CD4-positive, alpha-beta T cell treated with Interleukin-6 at 100 ng/mL for 8 hours (primary cell): ENCODE results near the gene GLYATL1.

ENCODE experiments used
- DNase-seq: peaks from one replicate; pipeline ENCODE4 v3.0.0-alpha.2; 2020; ENCODE audit warnings: mixed read lengths, low spot score

The GLYATL1 gene, protein sequence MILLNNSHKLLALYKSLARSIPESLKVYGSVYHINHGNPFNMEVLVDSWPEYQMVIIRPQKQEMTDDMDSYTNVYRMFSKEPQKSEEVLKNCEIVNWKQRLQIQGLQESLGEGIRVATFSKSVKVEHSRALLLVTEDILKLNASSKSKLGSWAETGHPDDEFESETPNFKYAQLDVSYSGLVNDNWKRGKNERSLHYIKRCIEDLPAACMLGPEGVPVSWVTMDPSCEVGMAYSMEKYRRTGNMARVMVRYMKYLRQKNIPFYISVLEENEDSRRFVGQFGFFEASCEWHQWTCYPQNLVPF

DNA sequence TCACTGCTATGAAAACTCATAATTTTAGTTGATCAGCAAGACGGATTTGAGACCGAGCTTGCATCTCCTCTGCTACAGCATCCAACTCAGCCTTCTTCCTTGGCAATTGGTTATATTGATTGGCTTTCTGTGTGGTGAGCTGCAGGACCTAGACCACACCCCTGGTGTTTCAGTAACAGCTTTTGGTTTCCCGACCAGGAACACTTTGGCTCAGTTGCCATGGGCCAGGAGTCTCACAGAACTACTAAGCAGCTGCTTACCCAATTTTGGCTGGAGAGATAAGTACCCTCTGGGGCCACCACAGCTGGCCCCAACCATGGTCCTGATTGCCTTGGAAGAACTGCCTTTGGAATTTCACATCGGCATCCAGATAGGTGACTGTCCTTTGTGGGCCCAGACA lies at the start of gene GLYATL1:
TSS of gene GLYATL1 (plus strand) at position 212 of the 400 bp plus-strand sequence. CDS start 7,600 bp downstream, outside the sequence.
- no peak for DNase-seq

DNA sequence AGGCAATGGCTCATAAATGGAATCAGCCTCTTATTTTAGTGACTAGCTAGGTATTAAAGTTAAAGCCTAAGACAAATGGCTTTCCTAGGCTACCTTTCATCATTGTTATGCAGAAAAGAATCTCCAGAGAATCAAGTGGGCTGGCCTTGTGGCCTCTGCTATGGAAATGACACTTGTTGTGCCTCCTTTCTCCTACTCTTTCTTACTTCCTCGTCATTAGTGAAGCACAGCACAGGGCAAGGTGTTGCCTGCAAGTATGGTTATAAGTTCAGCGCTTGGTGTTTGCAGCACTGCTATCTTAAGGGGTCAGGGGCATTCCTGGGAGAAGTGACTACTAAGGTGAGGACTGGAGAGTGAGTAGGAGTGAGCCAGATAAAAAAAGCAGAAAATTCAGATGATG lies 45.4 kb upstream of the GLYATL1 start:
- DNase-seq: no peak

DNA sequence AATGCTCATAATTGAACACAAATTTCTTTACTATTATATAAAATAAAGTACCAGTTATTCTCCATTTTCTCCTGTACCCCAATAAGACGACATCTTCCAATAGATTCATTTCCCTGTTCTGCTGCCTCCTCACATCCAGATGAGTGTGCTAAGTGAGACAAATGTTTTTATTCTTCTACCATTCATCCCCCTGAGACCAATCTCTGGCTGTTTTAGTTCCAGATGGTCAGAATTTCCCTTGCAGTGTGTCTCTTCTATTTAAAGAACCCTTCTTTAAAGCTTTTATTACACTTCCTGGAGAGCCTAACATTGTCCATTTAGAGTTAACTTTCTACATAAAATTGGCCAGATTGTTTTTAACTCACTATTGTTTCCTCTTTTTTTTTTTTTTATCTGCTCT lies 41.2 kb upstream of the GLYATL1 start:
- DNase-seq: no peak

DNA sequence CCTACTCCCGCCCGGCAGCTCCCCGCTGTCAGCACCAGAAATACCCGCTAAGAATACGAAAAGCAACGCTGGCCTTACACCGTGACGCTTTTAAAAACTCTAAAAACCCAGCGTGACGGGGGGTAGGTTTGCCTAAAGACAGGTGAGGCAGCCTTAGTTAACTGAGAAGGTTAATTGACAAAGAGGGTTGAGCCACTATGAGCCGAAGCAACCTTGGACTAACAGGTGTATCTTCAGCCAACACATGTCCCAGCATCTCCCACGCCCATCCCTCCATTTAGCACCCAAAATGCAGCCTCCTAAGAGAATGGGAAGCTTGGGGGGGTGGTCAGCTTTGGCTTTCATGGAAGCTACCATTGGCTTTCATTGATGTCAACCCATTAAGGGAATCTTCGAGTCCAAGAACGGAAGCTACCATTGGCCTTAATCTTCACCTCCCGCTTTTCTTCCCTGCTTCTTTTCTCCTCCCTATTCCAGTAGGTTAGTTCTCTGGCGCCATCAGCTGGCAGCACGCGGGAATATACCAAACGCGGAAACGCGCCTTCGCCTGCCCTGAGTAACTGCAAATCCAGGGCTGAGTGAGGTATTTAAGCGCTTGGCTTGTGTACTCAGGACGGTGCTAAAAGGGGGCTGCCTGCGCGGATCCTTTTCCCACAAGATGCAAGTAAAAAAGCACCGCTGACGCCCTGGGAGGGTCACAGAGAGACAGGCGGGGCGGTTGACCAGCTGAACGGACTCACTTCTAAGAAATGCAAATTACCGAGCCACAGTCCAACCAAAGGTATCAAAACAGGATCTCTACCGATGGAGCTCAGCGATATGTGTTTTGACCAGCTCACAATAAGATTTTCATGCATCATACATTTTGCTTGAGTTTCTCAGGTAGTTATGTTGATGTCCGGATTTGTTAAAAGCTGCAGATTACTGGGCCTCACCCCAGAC lies 38.5 kb upstream of the GLYATL1 start:
- no peak for DNase-seq

DNA sequence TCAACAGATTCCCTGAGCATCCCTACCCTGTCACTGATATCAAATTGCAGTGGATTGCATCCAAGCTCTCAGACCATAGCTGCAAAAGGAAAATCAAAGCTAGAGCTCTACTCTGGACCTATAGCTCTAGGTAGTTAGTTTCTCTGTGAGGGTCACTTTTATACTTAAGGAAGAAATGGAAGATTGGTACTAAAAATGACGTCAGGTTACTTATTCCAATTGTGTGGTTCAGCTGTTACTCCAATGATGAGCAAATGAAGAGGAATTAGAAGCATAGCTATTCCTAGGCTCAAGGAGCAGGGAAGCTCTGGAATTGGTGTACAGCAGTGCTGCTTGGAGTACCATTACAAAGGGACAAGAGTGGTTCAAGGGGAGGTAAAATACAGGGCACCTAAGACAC lies 36.4 kb upstream of the GLYATL1 start:
- DNase-seq: no peak

DNA sequence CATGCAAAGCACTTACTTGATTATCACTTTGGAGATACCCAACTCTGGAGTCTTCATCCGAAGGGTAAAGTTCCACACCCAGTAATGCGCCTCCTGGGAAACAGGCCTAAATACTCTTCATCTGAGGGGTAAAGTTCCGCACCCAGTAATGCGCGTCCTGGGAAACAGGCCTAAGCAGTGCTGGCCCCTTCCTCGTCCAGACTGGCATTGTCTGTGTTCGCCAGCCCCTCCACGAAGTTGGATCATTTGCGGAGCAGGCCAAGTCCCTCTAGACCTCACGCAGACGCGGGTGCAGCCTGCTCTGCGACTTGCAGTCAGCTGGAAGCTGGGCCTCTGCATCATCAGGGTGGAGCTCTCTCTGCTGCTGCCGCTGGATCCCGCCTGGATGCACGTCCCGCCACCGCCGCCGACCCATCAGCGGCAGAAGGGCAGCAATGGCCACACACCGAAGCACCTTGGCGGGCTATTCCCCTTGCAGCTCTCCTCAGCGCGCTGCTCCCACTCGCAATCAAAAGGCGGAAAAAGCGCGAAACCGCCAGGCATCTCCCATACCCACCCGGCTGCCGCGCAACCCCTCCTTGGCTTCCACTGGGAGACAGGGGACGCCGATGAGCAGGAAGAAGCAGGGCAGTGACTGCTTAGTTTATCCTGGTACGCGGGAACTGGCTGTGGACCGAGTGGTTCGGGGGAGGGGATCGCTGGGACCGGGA lies 34.1 kb upstream of the GLYATL1 start:
- DNase-seq: no peak

DNA sequence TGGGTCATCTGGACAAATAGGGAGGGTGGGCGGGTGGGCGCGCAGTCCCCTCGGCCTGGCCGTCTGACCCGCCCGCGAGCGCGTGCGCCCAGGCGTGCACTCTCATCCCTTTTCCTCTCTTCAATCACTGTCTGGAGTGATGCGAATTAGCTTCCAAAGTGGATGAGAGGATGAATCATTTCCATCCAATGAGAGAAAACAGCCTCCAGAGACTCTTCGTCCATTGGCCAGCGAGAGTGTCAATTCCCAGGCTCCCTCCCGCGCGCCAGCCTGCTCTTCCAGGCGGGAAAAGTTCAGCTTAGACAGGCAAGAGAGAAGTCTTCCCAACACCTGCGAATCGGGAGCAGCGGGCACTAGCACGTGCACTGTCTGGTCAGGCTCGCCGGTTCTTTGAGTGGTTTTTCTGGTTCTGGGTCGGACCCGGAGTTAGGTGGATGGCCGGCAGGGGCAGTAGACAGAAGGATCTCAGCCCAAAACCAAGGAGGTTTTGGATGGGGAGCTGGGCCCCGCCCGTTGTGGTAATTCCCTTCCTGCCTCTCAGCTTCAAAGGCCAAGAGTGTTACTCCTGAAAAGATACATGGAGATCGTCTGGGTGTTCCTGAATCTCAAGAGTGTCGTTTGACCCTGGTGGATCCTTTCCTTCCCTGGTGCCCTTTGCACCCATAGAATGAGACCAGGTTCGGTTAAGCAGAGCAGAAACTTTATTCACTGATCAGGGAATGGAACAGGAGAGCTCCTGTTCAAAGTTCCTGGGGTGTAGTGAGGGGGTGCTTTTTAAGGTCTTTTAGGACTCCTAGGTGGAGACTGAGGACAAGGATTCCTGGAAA lies 33.4 kb upstream of the GLYATL1 start:
- no peak for DNase-seq

DNA sequence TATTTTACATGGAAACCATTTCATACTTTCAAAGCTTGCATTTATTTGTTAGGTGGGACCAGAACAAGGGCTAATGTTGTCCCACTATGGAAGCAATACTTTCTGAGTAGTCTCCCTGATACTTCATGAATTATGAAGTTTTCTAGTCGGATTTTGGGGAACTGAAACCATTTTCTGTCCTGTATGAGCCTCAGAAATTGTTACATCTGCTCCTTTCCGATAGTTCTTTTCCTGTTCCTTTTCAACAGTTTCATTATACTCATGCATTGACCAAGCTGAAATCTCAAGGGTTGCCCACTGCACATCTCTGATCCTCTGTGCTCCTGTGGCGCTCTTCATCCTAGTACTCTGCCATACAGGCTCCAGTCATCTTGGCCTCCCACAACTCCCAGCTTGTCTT lies 31.5 kb upstream of the GLYATL1 start:
- no peak for DNase-seq

DNA sequence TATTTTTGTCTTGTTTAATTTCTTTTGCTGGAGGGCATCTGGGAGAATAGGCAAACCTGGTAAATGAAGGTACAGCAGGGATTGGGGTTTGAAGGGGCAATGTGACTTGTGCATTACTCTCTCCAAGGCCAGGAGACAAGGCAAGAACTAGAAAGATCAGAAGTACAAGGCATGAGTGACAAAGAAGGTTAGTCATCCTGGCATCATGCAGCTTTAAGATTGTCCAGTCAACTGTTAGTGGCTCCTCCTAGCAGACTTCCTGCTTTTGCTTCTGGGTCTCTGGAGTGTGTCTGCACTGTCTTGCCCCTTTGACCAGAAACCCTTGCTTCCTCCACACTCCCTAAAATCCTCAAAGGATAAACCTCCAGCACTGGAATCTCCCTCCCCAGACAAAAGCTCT lies 27.2 kb upstream of the GLYATL1 start:
- no peak for DNase-seq

DNA sequence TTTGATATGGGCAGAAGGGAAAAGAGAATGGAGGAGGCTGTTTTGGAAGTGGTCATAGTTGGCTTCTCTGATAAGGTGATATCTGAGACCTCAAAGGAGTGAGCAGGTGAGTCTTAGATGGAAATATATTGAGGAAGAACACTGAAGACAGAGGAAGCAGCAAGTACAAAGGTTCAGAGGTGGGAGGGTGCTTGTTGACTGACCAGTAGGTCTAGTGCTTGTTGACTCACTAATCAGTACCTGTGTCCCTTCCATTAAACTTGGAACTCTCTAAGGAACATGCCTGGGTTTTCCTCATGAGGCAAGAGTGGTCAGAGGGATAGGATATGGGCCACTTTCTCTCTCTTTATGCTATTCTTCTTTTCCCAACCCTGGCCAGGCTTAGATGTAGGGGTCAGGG lies 25.6 kb upstream of the GLYATL1 start:
- DNase-seq: no peak

DNA sequence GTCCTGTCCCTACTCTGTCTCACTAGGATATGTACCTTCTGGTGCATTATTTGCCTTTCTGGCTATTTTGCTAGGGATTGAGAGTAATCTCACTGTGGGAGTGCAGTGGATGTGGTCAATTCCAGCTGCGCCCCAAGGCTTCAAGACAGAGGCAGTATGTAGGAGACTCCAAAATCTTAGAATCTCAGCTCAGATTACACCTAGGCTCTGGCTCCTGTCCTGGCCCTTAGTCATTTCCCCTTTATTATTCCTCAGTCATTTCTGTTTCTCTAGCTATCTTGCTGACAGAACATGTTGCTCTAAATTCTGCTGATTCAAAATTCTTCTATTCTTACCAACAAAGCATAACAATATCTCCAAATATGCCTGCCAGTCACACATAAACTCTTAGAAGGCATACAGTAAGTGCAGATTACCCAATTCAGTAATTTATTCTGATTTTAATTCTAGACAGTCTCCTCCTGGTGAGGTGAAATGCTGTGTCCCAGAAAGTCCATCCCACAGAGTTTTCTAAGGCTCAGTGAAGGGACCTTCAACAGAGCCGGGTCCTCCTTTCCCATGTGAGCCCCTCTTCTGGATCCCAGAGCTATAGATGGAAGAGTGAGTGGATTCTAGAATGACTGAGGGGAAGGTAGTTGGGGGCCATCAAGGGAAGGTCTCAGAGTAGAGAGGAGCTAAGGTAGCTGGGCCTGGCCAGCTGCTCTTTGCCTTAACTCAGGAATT lies 24.3 kb upstream of the GLYATL1 start:
- no peak for DNase-seq

DNA sequence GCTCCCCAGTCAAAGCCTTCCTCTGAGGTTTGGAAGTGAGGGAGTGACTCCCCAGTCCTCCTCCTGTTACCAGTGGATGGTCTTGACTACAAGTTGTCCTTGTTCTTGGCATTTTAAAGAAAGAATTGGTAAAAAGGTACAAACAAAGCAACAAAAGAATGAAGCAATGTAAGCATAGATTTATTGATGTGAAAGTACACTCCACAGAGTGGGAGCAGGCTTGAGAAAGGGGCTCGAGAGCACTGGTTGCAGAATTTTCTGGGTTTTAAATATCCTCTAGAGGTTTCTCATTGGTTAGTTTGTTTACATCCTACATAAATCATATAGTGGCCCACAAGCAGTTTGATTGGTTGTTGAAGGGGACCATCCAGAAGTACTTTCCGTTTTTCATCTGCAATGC lies 22.7 kb upstream of the GLYATL1 start:
- no peak for DNase-seq

DNA sequence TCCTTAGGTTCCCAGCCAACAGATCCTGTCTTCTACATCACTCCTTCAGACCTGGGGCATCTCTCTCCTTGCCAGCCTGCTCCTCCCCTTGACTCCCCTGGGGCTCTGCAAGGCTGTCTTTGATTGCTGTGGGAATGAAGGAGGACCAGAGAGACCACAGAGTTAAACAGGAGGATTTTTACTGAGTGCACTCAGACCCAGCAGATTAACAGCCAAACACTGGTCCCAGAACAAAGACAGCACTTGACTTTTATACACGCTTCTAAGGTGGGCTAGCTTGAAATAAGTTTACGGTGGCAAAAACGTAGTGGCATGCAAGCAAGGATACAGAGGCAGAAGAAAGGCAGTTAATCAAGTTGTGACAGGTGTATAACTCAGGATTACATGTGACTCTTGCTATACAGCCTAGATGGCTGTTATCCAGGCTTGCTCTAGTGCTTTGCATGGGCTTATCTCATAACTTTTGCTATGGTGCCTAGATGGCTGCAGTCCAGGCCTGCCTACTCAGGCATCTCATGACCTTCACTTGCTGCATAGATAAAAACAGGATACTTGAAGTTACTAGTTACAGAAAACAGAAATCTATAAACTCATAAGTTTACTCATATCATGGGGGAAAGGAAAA lies 22.0 kb upstream of the GLYATL1 start:
- DNase-seq: no peak

DNA sequence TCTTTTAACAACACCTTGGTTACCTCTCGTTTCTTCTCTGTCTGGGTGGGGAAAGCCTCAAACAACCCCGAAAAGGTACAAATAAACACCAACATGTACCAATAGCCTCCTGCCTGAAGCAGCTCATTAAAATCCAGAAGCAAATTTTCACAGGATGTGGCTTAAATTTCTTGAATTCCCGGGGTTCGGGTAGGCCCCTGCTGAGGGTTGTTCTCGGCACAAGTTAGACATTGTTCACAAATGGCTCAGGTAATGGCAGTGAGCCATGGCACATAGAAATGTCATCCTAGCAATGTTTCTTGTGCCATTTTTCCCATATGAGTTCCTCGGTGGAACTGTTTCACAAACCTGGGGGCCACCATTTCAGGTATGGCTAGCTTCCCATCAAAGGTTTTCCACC lies 19.7 kb upstream of the GLYATL1 start:
- no peak for DNase-seq

DNA sequence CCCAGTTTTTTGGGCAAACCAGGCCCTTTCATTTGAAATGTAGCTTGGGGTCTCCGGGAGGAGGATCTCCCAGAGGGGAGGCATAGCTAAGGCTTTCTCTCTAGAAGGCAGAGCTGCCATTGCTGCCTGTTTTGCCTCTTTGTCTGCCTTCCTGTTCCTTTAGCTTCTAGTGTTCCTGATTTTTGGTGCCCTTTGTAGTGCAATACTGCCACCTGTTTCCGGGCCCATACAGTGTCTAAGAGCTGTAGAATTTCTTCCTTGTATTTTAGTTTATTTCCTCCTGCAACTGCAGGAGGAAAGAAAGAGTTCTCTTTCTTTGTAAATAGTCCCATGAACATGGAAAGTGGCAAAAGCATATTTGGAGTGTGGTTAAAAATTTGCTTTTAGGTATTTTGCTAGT lies 19.3 kb upstream of the GLYATL1 start:
- no peak for DNase-seq

DNA sequence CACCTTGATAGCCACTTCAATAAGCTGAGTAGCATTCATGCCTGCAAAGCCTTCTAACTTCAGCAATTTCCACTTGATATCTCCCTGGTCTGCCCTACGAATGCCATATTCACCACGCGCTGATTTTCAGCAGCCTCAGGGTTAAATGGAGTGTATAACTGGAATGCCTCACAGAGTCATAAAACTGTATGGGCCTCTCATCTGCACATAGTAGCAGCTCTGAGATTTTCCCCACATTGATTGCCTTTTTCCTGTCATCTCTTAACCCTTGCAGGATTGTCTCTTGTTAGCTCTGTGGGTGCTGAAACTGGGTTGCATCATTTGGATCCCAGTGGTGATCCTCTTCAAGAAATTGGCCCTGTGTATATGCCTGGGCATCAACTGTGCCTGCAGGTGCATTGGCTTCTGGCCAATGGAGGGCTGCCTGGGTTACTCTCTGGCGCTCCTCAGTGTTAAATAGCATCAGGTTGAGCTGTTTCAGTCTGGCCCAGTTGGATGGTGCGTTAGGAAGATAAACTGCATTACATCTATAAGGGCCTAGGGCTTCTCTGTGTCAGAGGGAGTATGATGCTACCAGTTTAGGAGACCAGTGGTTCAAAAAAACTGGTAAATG lies 17.4 kb upstream of the GLYATL1 start:
- DNase-seq: no peak

DNA sequence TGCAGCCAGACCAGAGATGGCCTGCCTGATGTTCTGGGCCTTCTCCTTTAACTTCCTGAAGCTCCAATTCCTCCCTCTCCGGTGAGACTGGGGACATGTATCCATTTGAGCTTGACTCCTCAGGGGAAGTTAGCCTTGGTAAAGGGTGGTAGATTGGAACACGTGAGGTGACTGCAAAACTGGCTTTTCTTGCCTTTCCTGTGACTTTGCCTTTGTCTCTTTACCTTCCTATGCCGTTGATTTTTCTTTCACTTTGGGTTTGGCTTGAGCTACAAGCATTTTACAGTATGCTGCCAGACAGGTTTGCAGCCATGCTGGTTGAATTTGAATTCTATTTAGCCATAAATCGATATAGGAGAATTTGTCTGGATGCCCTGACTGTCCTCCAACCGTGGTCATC lies 16.8 kb upstream of the GLYATL1 start:
- no peak for DNase-seq

DNA sequence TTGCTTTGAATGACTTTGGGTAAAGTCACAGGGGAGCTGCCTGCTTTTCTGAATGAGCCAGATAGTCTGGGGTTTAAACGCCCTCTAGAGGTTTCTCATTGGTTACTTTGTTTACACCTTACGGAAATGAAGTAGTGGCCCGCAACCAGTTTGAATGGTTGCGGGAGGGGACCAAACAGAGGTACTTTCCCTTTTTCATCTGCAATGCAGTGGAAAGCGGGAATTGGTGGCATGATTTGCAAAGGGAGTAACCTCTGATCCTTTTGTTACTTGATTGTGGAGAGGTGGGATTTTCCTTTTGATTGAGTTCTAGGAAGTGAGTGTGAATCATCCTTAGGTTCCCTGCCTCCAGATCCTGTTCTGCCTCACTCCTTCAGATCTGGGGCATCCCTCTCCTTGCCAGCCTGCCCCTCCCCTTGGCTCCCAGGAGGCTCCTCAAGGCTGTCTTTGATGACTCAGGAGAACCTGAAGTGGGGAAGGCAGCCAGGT lies 15.9 kb upstream of the GLYATL1 start:
- DNase-seq: no peak

DNA sequence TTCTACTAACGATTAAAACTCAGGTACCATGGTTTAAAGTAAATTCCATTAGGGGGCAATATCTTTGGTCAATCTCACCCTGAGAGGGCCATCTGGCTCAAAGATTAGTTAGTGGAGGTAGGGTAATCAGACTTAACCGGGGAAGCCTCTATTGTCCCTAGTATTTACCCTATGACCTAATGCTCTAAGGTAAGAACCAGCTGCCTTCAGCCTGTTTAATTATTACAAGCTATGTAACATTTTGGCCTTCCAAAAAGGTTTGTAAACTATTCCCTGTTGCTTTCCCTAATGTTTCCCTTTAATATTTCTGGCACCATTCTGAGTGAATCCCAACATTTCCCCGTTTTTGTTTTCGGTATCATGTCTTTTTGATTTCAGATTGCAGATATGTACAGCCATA lies 15.1 kb upstream of the GLYATL1 start:
- no peak for DNase-seq

DNA sequence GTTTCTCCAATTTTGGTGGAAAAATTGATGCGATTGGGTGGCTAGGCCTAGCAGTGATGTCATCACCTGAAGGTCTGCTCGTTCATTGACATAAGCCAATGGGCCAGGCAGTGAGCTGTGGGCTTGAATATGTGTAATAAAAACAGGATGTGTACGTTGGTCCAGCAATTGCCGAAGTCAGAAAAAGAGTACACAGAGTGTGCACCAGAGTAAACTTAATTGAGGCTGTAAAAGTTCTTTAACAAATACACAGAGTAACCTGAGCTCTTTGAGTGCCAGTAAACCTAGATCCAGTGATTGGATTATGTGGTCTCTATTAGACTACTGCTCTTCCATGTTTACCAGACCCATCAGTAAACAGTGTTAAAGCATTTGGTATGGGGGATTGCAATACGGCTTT lies 13.0 kb upstream of the GLYATL1 start:
- no peak for DNase-seq
